Kidney (tissue), 14 donors: ENCODE measurements around the gene SPAG4. TPM values are rescaled to one million over a fixed set of nuclear protein-coding genes. Genes with fewer than 3 reads are reported as not detected.

Experiments
- DNase-seq, 5 donors: peaks; one replicate each; pipeline ENCODE4 v3.0.0-alpha.2; 2013 to 2020
- FAIRE-seq: peaks from 2 replicates; lab custom pipeline; 2012; peaks lifted over from hg19 to GRCh38; lab: Jason Lieb, UNC
- H3K27ac ChIP-seq, 2 donors: one replicate each; pipeline ENCODE4 v1.7.0; 2013; ENCODE audit warnings: low read depth in 2 of 2, low read length in 2 of 2, inconsistent platforms in 1 of 2
- H3K27me3 ChIP-seq: one replicate; pipeline ENCODE4 v1.7.1; 2013; ENCODE audit warnings: low read length, inconsistent platforms; ENCODE audit not compliant: control insufficient read depth, insufficient read depth
- H3K36me3 ChIP-seq, 3 donors: one replicate each; pipeline versions ENCODE4 v1.7.0 to v1.7.1; 2013; ENCODE audit warnings: low read length in 3 of 3, control low read depth in 1 of 3, inconsistent platforms in 1 of 3; ENCODE audit not compliant: insufficient read depth in 3 of 3, control insufficient read depth in 2 of 3
- H3K4me1 ChIP-seq, 3 donors: one replicate each; pipeline versions ENCODE4 v1.7.0 to v1.7.1; 2013; ENCODE audit warnings: low read length in 3 of 3, inconsistent platforms in 1 of 3, low read depth in 1 of 3; ENCODE audit not compliant: control insufficient read depth in 2 of 3, insufficient read depth in 2 of 3
- H3K4me3 ChIP-seq, 3 donors: one replicate each; pipeline versions ENCODE4 v1.7.0 to v1.8.1; 2013; ENCODE audit warnings: low read length in 3 of 3, control low read depth in 1 of 3, inconsistent platforms in 1 of 3
- H3K9ac ChIP-seq, 3 donors: one replicate each; pipeline versions ENCODE4 v1.7.0 to v1.7.1; 2013; ENCODE audit warnings: low read length in 3 of 3, control low read depth in 1 of 3, inconsistent platforms in 1 of 3
- H3K9me3 ChIP-seq, 3 donors: one replicate each; pipeline versions ENCODE4 v1.7.0 to v1.7.1; 2013; ENCODE audit warnings: low read length in 3 of 3, control low read depth in 1 of 3, inconsistent platforms in 1 of 3; ENCODE audit not compliant: control insufficient read depth in 2 of 3, insufficient read depth in 1 of 3
- intact Hi-C: fragments of 100-400 bp; cut with DNase I; formaldehyde crosslinking; loops from one replicate; pipeline ENCODE4 v1.11.1; 2022
- polyA plus RNA-seq: library from polyadenylated mRNA; stranded (reverse); fragments of 350-450 nt; fragmentation: Illumina TruSeq; extraction: RNeasy Lipid Tissue Mini Kit (QIAGEN cat#74804); gene quantifications from one replicate; pipeline ENCODE4 v1.2.3, GENCODE V29; 2014; ENCODE audit warnings: low read depth, low replicate concordance; ENCODE audit not compliant: insufficient read depth
- total RNA-seq: library from RNA; stranded (reverse); fragmentation: NEBNext Ultra II Directional; extraction: Animal tissue kit (Norgen Biotek cat#: 25700); gene quantifications from one replicate; pipeline ENCODE4 v1.2.1, GENCODE V29; 2021
- TF ChIP-seq, protein P1 (sequence below): IDR thresholded peaks from 3 replicates; pipeline ENCODE4 v1.5.1; 2012; ENCODE audit warnings: mild to moderate bottlenecking, moderate library complexity, borderline replicate concordance; ENCODE audit not compliant: insufficient read depth; ENCODE audit errors: extremely low read depth
- donor health status: control.
- donor health status: control.
- donor health status: control.
- donor health status: control.
- donor health status: control.
- donor health status: DM: yes; HTN: yes; CAD: no.
- donor health status: Normal renal cell carcinoma (clear cell type).

SPAG4 gene
- total and polyA plus RNA-seq, 2 donors from 2014 or later: 13.1 to 16.0 TPM

- intact Hi-C loops: no loop called here
These were observed 18.4 kb upstream of the SPAG4 start for GRCh38 chr20:35597186-35597585.

DNA sequence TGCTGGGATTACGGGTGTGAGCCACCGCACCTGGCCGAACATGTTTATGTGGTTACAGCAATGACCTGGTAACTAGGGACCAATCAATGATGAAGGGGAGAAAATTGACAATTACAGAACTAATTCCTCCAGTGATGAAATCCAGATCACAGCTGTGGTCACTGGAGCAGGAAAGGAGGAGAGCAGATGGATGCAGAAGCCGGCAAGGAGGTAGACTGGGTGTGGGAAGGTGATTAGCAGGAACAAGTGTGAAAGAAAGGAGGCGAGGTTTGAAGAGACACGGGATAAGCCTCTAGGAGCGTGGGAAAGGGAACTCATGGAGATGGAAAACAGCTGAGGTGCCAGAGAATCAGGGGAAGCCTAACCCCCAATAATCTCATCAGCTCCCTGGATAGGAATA is 17.2 kb upstream of the SPAG4 start:
- Histone ChIP-seq H3K4me1 (peaks cover 0 to 4% (median 0%) of the 10 kb centered on the region in 3 donors), H3K9ac (no peak overlapping the region), H3K36me3 (no peaks in the 10 kb centered on the region), H3K27ac (no peak overlapping the region), H3K4me3 (no peak overlapping the region), H3K9me3 (no peaks in the 10 kb centered on the region), H3K27me3 (no peaks in the 10 kb centered on the region)
- intact Hi-C loops: no loop called here
- TF ChIP-seq, protein P1, sequence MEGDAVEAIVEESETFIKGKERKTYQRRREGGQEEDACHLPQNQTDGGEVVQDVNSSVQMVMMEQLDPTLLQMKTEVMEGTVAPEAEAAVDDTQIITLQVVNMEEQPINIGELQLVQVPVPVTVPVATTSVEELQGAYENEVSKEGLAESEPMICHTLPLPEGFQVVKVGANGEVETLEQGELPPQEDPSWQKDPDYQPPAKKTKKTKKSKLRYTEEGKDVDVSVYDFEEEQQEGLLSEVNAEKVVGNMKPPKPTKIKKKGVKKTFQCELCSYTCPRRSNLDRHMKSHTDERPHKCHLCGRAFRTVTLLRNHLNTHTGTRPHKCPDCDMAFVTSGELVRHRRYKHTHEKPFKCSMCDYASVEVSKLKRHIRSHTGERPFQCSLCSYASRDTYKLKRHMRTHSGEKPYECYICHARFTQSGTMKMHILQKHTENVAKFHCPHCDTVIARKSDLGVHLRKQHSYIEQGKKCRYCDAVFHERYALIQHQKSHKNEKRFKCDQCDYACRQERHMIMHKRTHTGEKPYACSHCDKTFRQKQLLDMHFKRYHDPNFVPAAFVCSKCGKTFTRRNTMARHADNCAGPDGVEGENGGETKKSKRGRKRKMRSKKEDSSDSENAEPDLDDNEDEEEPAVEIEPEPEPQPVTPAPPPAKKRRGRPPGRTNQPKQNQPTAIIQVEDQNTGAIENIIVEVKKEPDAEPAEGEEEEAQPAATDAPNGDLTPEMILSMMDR: no peak
- FAIRE-seq: no peak
- peak in 1 of 5 donors; percentile 9 for DNase-seq

More at GRCh38 chr20:35597186-35597585, 18.4 kb upstream of the SPAG4 start:
- Histone ChIP-seq H3K4me3 (no peak overlapping the region), H3K4me1 (peaks cover 0 to 4% (median 0%) of the 10 kb centered on the region in 3 donors), H3K36me3 (no peaks in the 10 kb centered on the region), H3K27me3 (no peaks in the 10 kb centered on the region), H3K9me3 (no peaks in the 10 kb centered on the region), H3K9ac (no peak overlapping the region), H3K27ac (no peak overlapping the region)
- TF ChIP-seq, protein P1: no peak
- FAIRE-seq: no peak
- peak in 1 of 5 donors; percentile 1 for DNase-seq

DNA sequence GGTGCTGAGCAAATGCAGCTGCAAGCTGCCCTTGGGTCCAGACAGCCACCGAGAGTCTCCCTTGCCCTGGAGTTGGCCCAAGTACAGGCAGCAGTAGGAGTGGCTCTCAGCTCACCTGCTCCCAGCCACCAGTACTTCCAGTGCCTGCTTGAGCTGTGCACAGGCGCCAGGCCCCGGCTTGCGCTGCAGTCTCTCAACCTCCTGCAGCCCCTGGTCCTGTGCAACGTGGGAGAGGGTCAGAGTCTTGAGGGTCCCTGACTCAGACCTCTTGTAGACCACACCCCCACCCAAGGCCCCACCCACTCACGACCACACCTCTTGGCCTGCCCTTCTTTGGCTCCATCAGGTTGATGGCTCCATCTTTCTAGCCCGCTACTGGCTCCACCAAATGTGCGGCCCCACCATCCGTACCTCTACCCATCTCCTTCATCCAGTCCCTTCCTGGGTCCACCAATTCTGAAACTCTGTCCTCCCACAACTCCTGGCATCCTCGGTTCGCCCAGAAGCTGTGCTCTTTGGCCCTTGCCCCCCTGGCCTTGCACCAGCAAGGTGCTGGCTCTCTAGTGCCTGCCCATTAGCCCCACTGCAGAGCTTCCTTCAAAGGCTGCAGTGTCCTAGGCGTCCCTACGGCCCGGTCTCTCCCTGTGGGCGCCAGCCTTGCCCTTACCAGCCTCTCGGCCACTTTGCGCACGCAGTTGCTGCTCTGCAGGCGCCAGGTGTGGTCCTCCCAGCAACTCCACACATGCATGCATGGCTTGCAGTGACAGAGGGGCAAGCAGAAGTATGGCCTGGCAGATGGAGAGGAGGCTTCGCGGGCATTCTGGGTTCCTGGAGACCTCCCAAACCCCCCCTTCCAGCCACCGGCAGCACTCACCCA is 16.5 kb upstream of the SPAG4 start:
- no peak overlapping the region for H3K4me3 ChIP-seq
- TF ChIP-seq, protein P1: no peak
- H3K9me3 ChIP-seq: no peaks in the 10 kb centered on the region
- H3K4me1 ChIP-seq: peaks cover 0 to 4% (median 3%) of the 10 kb centered on the region in 3 donors
- no peak overlapping the region for H3K27ac ChIP-seq
- DNase-seq (peak in 1 of 5 donors; percentile 24), FAIRE-seq (no peak)
- no peaks in the 10 kb centered on the region for H3K27me3 ChIP-seq
- intact Hi-C loops: no loop called here
- no peaks in the 10 kb centered on the region for H3K36me3 ChIP-seq
- no peak overlapping the region for H3K9ac ChIP-seq
